Fibroblast of villous mesenchyme (primary cell): ENCODE results near the gene PSORS1C1. TPM values are rescaled to one million over a fixed set of nuclear protein-coding genes. Genes with fewer than 3 reads are reported as not detected.

Experiments used
- DNase-seq: peaks from one replicate; pipeline ENCODE4 v3.0.0-alpha.2; 2010; ENCODE audit warnings: low read depth
- H3K4me3 ChIP-seq: 2 replicates; pipeline ENCODE4 v1.5.1; 2011; ENCODE audit warnings: low read depth, mild to moderate bottlenecking, low read length
- CTCF ChIP-seq: IDR thresholded peaks from 2 replicates; pipeline ENCODE4 v1.5.1; 2012; ENCODE audit warnings: low read depth, mild to moderate bottlenecking, low read length; ENCODE audit not compliant: insufficient read depth
- total RNA-seq: library from RNA; depleted of rRNA; stranded (reverse); fragments of >200 nt; gene quantifications from 2 replicates; pipeline ENCODE4 v1.2.3, GENCODE V29; 2012

PSORS1C1 gene
- total RNA-seq, 1 donor: 3.0 TPM

- no peak overlapping the region for H3K4me3 ChIP-seq
- TF ChIP-seq CTCF: no peak
- DNase-seq: no peak
Measured at GRCh38 chr6:31132806-31133205, 18.2 kb downstream of the PSORS1C1 start.

DNA sequence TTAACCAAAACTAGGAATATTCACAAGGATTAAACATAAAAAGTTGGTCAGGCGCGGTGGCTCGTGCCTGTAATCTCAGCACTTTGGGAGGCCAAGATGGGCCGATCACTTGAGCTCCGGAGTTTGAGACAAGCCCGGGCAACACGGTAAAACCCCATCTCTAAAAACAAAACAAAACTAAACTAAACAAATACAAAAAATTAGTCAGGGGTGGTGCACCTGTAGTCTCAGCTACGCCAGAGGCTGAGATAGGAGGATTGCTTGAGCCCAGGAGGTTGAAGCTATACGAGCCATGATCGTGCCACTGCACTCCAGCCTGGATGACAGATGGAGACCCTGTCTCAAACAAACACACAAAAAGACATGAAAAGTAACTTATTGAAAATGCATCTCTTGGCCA, 21.1 kb downstream of the PSORS1C1 start:
- TF ChIP-seq CTCF: no peak
- H3K4me3 ChIP-seq: no peak overlapping the region
- DNase-seq: no peak

GRCh38 chr6:31138982-31139381, 24.4 kb downstream of the PSORS1C1 start, which contains the start of gene PSORS1C2:
Gene PSORS1C2 (minus strand): TSS chr6:31139066. CDS start chr6:31139026, 40 bp downstream.
- DNase-seq: no peak
- no peak within 1 kb of the TSS for H3K4me3 ChIP-seq
- no peak for TF ChIP-seq CTCF

GRCh38 chr6:31139599-31139998, 25.0 kb downstream of the PSORS1C1 start:
- H3K4me3 ChIP-seq: no peak overlapping the region
- no peak for TF ChIP-seq CTCF
- no peak for DNase-seq

DNA sequence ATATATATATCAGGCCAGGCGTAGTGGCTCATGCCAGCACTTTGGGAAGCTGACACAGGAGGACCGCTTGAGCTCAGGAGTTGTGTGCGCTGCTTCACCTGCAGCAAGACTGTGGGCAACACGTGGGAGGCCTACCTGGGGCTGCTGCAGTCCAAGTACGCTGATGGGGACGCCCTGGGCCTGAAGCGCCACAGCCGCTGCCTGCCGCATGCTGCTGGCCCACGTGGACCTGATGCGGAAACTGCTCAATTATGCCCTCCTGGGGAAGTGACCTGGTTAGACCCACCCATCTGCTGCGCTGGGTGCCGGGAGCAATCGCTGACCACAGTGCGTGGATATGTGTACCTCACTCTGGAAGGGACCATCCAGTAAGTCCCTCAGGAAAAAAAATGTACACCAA, 26.0 kb downstream of the PSORS1C1 start:
- TF ChIP-seq CTCF: no peak
- H3K4me3 ChIP-seq: no peak overlapping the region
- no peak for DNase-seq

DNA sequence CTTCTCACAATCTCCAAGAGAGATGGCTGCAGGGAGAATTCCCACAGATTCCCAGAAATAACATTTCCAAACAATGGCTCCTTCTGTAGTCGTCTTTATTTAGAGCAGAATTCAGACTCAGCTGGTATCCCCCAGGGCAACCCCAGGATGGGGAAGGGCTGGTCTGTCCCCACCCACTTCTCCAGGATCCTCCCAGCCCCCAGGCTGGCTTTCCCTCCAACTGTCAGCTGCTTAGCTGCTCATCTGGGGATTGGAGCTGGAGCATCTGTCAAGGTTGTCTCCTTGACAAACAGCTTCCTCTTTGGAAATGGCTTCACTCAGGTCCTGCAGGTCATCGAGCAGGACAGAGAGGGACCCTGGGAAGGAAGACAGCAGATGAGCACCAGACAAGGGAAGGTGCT, 27.8 kb downstream of the PSORS1C1 start:
- TF ChIP-seq CTCF: no peak
- no peak for DNase-seq
- H3K4me3 ChIP-seq: no peak overlapping the region

DNA sequence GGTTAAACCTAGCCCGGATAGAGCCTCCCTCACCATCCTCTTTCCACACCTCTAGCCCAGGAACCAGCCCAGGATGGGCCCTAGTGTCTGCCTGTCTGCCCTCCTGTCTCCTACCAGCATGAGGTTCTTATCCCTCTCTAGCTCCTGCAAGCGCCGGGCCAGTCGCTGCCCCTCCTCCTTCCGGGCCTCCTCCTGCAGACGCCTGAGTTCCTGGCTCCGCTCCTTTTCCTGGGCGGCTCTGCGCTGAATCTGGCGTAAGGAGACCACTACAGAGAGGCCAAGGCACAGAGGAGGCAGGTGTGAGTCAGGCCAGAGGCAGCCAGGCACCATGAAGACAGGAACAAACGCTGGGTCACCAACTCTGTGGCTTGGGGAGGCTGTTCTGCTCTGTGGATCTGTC, 28.5 kb downstream of the PSORS1C1 start:
- no peak overlapping the region for H3K4me3 ChIP-seq
- peak; percentile 67 for DNase-seq
- TF ChIP-seq CTCF: no peak
